ENCODE data around the gene B4GALT2. TPM values are rescaled to one million over a fixed set of nuclear protein-coding genes. Genes with fewer than 3 reads are reported as not detected.
A peak's percentile ranks its signal among the peaks of the same experiment; 100 is the strongest.

B4GALT2 gene
- total and polyA plus RNA-seq, 9 of the 15 experiments (the other 6 are each of a cell fraction or from before 2014, with no cell fraction given): 1.3 to 86.8 (median 43.8) TPM

DNA sequence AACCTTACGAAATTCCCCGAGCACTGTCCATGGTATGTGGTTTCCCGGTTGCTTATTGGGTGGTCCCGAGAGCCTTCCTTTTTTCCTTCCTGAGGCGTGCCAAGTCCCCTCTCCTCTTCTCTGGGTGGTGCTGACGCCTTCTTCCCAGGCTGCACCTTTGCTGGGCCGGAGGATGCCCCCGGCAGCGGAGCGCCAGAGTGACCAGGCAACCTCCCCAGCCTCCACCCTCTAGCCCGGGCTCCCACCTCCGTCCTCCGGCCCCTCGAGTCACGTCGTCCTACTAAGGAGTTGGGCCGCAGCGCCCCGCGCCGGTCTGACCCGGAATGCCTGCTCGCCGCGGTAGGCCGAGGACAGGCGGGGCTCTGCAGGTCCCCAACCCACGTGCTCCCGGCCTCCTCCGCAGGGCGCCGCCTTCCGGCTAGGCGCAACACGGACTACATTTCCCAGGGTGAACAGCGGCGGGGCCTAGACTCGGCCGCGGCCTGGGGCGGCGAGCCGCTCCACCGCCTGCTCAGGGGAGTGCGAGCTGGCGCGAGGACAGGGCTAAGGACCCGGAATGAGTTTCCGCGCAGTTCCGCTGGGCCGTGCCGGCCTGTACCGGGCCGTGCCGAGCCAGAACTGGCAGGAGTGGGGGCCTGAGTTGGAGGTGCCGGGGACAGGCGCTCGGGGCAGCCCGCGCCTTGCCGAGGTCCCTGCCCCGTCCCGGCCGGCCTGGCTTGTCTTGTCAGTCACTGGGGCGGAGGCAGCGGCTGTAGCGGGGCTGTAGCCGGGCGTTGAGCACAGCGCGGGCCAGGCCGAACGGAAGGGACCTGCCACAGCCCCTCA, 32.6 kb upstream of the B4GALT2 start, which contains the start of gene IPO13 (continued):
- TF ChIP-seq, protein P1, sequence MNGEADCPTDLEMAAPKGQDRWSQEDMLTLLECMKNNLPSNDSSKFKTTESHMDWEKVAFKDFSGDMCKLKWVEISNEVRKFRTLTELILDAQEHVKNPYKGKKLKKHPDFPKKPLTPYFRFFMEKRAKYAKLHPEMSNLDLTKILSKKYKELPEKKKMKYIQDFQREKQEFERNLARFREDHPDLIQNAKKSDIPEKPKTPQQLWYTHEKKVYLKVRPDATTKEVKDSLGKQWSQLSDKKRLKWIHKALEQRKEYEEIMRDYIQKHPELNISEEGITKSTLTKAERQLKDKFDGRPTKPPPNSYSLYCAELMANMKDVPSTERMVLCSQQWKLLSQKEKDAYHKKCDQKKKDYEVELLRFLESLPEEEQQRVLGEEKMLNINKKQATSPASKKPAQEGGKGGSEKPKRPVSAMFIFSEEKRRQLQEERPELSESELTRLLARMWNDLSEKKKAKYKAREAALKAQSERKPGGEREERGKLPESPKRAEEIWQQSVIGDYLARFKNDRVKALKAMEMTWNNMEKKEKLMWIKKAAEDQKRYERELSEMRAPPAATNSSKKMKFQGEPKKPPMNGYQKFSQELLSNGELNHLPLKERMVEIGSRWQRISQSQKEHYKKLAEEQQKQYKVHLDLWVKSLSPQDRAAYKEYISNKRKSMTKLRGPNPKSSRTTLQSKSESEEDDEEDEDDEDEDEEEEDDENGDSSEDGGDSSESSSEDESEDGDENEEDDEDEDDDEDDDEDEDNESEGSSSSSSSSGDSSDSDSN (IDR thresholded peaks at IDR 0.05; ENCODE audit: borderline replicate concordance in 1 of 2, low read depth in 2 of 2, low read length in 2 of 2): peak; percentile 73 to 77; a peak in 3 of 4 replicates
- TF ChIP-seq KLF10 (CRISPR knock-in tag; IDR thresholded peaks at IDR 0.05): no peak
- no peak for TF ChIP-seq GABPB2 (CRISPR knock-in tag; conservative IDR thresholded peaks at IDR 0.05)
- peak; percentile 99 for TF ChIP-seq ZKSCAN1 (IDR thresholded peaks at IDR 0.05; ENCODE audit: low read depth, low read length)
- TF ChIP-seq KLF16 (IDR thresholded peaks at IDR 0.05): peak; percentile 58; the same call in 1 of the 2 replicates
- TF ChIP-seq FUS (optimal IDR thresholded peaks at IDR 0.05; ENCODE audit: low read depth, low read length): peak; percentile 94
- peak; percentile 7 to 99; a peak in 3 of 4 replicates for TF ChIP-seq TEAD1 (CRISPR knock-in tag; IDR thresholded peaks at IDR 0.05)
- TF ChIP-seq SPI1 (IDR thresholded peaks at IDR 0.05; ENCODE audit: borderline replicate concordance, low read depth, low read length): peak; percentile 26; the same call in 1 of the 2 replicates
- TF ChIP-seq NBN (IDR thresholded peaks at IDR 0.05; ENCODE audit: low read depth): peak; percentile 67; the same call in 1 of the 2 replicates
- TF ChIP-seq, protein P2, sequence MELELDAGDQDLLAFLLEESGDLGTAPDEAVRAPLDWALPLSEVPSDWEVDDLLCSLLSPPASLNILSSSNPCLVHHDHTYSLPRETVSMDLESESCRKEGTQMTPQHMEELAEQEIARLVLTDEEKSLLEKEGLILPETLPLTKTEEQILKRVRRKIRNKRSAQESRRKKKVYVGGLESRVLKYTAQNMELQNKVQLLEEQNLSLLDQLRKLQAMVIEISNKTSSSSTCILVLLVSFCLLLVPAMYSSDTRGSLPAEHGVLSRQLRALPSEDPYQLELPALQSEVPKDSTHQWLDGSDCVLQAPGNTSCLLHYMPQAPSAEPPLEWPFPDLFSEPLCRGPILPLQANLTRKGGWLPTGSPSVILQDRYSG (tag; conservative IDR thresholded peaks at IDR 0.05; ENCODE audit: low read depth): peak; percentile 42; the same call in 1 of the 2 replicates
- peak; percentile 85; the same call in 1 of the 2 replicates for TF ChIP-seq PHF8 (IDR thresholded peaks at IDR 0.05; ENCODE audit: borderline replicate concordance, low read length)
- TF ChIP-seq FOXK1 (CRISPR knock-in tag; IDR thresholded peaks at IDR 0.05; ENCODE audit: borderline replicate concordance): 0 out of 2 replicates have a peak, but pooled peaks have one; percentile 51
- TF ChIP-seq, protein P3, sequence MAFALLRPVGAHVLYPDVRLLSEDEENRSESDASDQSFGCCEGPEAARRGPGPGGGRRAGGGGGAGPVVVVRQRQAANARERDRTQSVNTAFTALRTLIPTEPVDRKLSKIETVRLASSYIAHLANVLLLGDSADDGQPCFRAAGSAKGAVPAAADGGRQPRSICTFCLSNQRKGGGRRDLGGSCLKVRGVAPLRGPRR (CRISPR knock-in tag; IDR thresholded peaks at IDR 0.05): no peak
- peak; percentile 50; the same call in 1 of the 2 replicates for TF ChIP-seq KLF13 (tag; IDR thresholded peaks at IDR 0.05; ENCODE audit: borderline replicate concordance, low read depth)
- TF ChIP-seq TARDBP (IDR thresholded peaks at IDR 0.05): peak; percentile 95

Measured in K562 (cell line).